BLaER1 treated with 17β-estradiol and CSF1 and Interleukin-3, amounts not matched to agents 10 nM and 100 nM (cell line): ENCODE measurements around the gene DLG3.
A peak's percentile ranks its signal among the peaks of the same experiment; 100 is the strongest.

Source experiments
- H3K27ac ChIP-seq, 11 experiments: shearing (Covaris generic); formaldehyde crosslinking; 2 replicates each; pipeline ENCODE4 v1.8.1; 2022
- H3K27me3 ChIP-seq, 11 experiments: shearing (Covaris generic); formaldehyde crosslinking; 2 replicates each; pipeline ENCODE4 v1.8.1; 2022
- H3K36me3 ChIP-seq, 11 experiments: shearing (Covaris generic); formaldehyde crosslinking; 2 replicates each; pipeline ENCODE4 v1.8.1; 2022
- H3K4me1 ChIP-seq, 10 experiments: shearing (Covaris generic); formaldehyde crosslinking; 2 replicates each; pipeline ENCODE4 v1.8.1; 2022
- H3K4me2 ChIP-seq, 11 experiments: shearing (Covaris generic); formaldehyde crosslinking; 2 replicates each; pipeline ENCODE4 v1.8.1; 2022
- H3K4me3 ChIP-seq, 10 experiments: shearing (Covaris generic); formaldehyde crosslinking; 2 replicates each; pipeline ENCODE4 v1.8.1; 2022
- H3K9ac ChIP-seq, 11 experiments: shearing (Covaris generic); formaldehyde crosslinking; 2 replicates each; pipeline ENCODE4 v1.8.1; 2022
- H3K9me3 ChIP-seq, 11 experiments: shearing (Covaris generic); formaldehyde crosslinking; replicated peaks in 1 of 11; 2 replicates each; pipeline ENCODE4 v1.8.1; 2022
- H4K20me1 ChIP-seq, 11 experiments: shearing (Covaris generic); formaldehyde crosslinking; 2 replicates each; pipeline ENCODE4 v1.8.1; 2022
- Cebpa-rat ChIP-seq, 11 experiments: shearing (Covaris generic); IDR thresholded peaks; 2 replicates each; pipeline ENCODE4 v1.8.1; 2022

Gene DLG3

GRCh38 chrX:70455366-70456202, 10.9 kb downstream of the DLG3 start:
- H3K4me3 ChIP-seq: peak overlapping the region; percentile 51 to 79 (median 70)
- peaks cover 0 to 7% (median 3%) of the 10 kb centered on the region in 11 experiments; a peak in 5 of 22 replicates for H3K9me3 ChIP-seq
- H3K9ac ChIP-seq: peak overlapping the region; percentile 49 to 89 (median 84); a peak in 21 of 22 replicates
- no peak for TF ChIP-seq Cebpa-rat (IDR thresholded peaks at IDR 0.05)
- H3K27me3 ChIP-seq: peaks cover 20 to 86% (median 70%) of the 10 kb centered on the region in 11 experiments
- peak overlapping the region; percentile 66 to 93 (median 88) for H3K4me2 ChIP-seq
- peak overlapping the region in 10 of 11 experiments; percentile 16 to 88 (median 86); a peak in 19 of 22 replicates for H3K27ac ChIP-seq
- peaks cover 8 to 45% (median 31%) of the 10 kb centered on the region in 10 experiments for H3K4me1 ChIP-seq
- peaks cover 0 to 13% (median 0%) of the 10 kb centered on the region in 11 experiments; a peak in 6 of 22 replicates for H4K20me1 ChIP-seq
- H3K36me3 ChIP-seq: peaks cover 0 to 29% (median 14%) of the 10 kb centered on the region in 11 experiments; a peak in 14 of 22 replicates

GRCh38 chrX:70456256-70456655, 11.6 kb downstream of the DLG3 start:
- Histone ChIP-seq H3K27me3 (peaks cover 27 to 86% (median 74%) of the 10 kb centered on the region in 11 experiments), H4K20me1 (peaks cover 0 to 13% (median 0%) of the 10 kb centered on the region in 11 experiments; a peak in 6 of 22 replicates), H3K4me3 (peak overlapping the region in 8 of 10 experiments; percentile 63 to 79 (median 72); a peak in 16 of 20 replicates), H3K4me2 (peak overlapping the region; percentile 66 to 93 (median 88); a peak in 21 of 22 replicates), H3K9me3 (peaks cover 0 to 14% (median 10%) of the 10 kb centered on the region in 11 experiments; a peak in 11 of 22 replicates), H3K27ac (peak overlapping the region in 7 of 11 experiments; percentile 81 to 88 (median 86); a peak in 12 of 22 replicates), H3K9ac (peak overlapping the region in 8 of 11 experiments; percentile 82 to 89 (median 87); a peak in 16 of 22 replicates), H3K4me1 (peaks cover 8 to 45% (median 31%) of the 10 kb centered on the region in 10 experiments), H3K36me3 (peaks cover 0 to 36% (median 20%) of the 10 kb centered on the region in 11 experiments; a peak in 14 of 22 replicates)
- no peak for TF ChIP-seq Cebpa-rat (IDR thresholded peaks at IDR 0.05)

DNA sequence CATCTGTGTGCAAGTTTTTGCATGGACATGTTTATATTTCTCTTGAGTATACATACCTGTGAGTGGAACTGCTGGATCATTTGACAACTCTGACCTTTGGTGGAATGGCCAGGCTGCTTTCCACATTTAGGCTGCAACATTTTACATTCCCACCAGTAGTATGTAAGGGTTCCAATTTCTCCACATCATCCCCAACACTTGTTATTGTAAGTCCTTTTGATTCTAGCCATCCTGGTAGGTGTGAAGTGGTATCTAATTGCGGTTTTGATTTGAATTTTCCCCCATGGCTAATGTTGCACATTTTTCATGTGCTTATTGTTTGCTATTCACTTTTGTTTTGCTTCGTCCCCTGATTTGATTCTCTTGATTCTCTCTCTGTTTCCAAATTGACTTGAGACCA, 16.4 kb downstream of the DLG3 start:
- Histone ChIP-seq H3K4me1 (peaks cover 0 to 12% (median 11%) of the 10 kb centered on the region in 10 experiments; a peak in 13 of 20 replicates), H3K4me2 (no peak overlapping the region), H3K27me3 (peaks cover 32 to 84% (median 70%) of the 10 kb centered on the region in 11 experiments), H3K27ac (no peak overlapping the region), H3K36me3 (peaks cover 0 to 64% (median 25%) of the 10 kb centered on the region in 11 experiments; a peak in 14 of 22 replicates), H3K9me3 (peaks cover 0 to 18% (median 10%) of the 10 kb centered on the region in 11 experiments; a peak in 12 of 22 replicates), H4K20me1 (peaks cover 0 to 24% (median 0%) of the 10 kb centered on the region in 11 experiments; a peak in 3 of 22 replicates), H3K4me3 (no peak overlapping the region), H3K9ac (no peak overlapping the region)
- no peak for TF ChIP-seq Cebpa-rat (IDR thresholded peaks at IDR 0.05)

- no peak for TF ChIP-seq Cebpa-rat (IDR thresholded peaks at IDR 0.05)
- Histone ChIP-seq H3K4me2 (no peak overlapping the region), H3K9ac (no peak overlapping the region)
These were observed 19.4 kb downstream of the DLG3 start for GRCh38 chrX:70464051-70464450.

GRCh38 chrX:70466968-70467367, 22.3 kb downstream of the DLG3 start:
- H3K27me3 ChIP-seq: peaks cover 14 to 91% (median 69%) of the 10 kb centered on the region in 11 experiments; a peak in 20 of 22 replicates
- TF ChIP-seq Cebpa-rat (IDR thresholded peaks at IDR 0.05): no peak
- no peak overlapping the region for H3K4me3 ChIP-seq
- H3K9ac ChIP-seq: no peak overlapping the region
- peaks cover 0 to 31% (median 8%) of the 10 kb centered on the region in 11 experiments; a peak in 11 of 22 replicates for H4K20me1 ChIP-seq
- peaks cover 10 to 18% (median 15%) of the 10 kb centered on the region in 10 experiments; a peak in 19 of 20 replicates for H3K4me1 ChIP-seq
- no peak overlapping the region for H3K4me2 ChIP-seq
- H3K27ac ChIP-seq: no peak overlapping the region
- H3K9me3 ChIP-seq: peaks cover 0 to 6% (median 0%) of the 10 kb centered on the region in 11 experiments; a peak in 2 of 22 replicates
- peaks cover 0 to 34% (median 7%) of the 10 kb centered on the region in 11 experiments; a peak in 9 of 22 replicates for H3K36me3 ChIP-seq

More at GRCh38 chrX:70464051-70464450, 19.4 kb downstream of the DLG3 start:
- Histone ChIP-seq H3K27me3 (peaks cover 21 to 86% (median 70%) of the 10 kb centered on the region in 11 experiments), H3K4me3 (no peak overlapping the region), H4K20me1 (peaks cover 0 to 17% (median 0%) of the 10 kb centered on the region in 11 experiments; a peak in 7 of 22 replicates), H3K36me3 (peaks cover 0 to 54% (median 24%) of the 10 kb centered on the region in 11 experiments; a peak in 15 of 22 replicates), H3K9me3 (peaks cover 0 to 18% (median 10%) of the 10 kb centered on the region in 11 experiments; a peak in 12 of 22 replicates), H3K4me1 (no peaks in the 10 kb centered on the region), H3K27ac (no peak overlapping the region)

DNA sequence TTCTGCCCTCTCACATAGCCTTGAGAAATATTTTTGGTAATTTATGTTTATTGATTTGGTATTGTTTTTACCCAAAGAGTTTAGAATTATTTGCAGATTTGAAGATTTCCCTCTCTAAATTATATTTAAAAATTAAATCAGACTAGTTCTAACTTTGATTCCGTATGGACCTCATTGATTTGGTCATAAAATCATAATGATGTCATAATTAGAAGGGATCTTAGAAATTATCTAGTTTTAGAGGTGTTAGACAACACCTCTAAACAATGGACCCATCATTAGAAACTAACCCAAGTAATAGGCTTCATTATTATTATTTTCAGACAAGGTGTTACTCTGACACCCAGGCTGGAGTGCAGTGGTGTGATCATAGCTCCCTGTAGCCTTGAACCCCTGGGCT, 24.1 kb downstream of the DLG3 start:
- no peak overlapping the region for H3K4me2 ChIP-seq
- H3K9me3 ChIP-seq: peaks cover 0 to 6% (median 0%) of the 10 kb centered on the region in 11 experiments; a peak in 2 of 22 replicates
- no peak for TF ChIP-seq Cebpa-rat (IDR thresholded peaks at IDR 0.05)
- peaks cover 0 to 27% (median 7%) of the 10 kb centered on the region in 11 experiments; a peak in 9 of 22 replicates for H3K36me3 ChIP-seq
- H3K4me1 ChIP-seq: peaks cover 10 to 19% (median 15%) of the 10 kb centered on the region in 10 experiments; a peak in 19 of 20 replicates
- H3K9ac ChIP-seq: no peak overlapping the region
- no peak overlapping the region for H3K27ac ChIP-seq
- H4K20me1 ChIP-seq: peaks cover 0 to 43% (median 8%) of the 10 kb centered on the region in 11 experiments; a peak in 12 of 22 replicates
- H3K27me3 ChIP-seq: peaks cover 27 to 94% (median 72%) of the 10 kb centered on the region in 11 experiments
- no peak overlapping the region for H3K4me3 ChIP-seq

DNA sequence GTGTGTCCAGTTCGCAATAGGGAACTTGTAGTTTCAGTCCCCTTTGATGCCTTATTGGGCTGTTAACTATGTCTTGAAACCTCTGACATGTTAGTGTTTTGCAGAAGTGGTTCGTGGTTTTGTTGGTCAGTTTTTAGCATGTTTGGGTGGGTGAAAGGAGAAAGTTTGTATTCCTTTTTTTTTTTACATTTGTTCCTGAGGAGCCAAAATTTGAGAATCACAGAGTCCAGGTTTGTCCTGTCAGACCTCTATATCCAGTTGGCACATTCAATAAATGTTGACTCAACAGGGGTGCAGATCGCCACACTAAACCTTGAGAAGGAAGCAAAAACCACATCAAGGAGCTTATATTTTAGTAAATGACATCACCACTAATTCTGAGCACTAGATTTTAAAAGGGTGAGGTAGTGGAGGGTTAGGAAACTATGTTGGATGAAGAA, 26.2 kb downstream of the DLG3 start:
- no peak overlapping the region for H3K9ac ChIP-seq
- peaks cover 10 to 33% (median 22%) of the 10 kb centered on the region in 10 experiments; a peak in 19 of 20 replicates for H3K4me1 ChIP-seq
- peaks cover 0 to 18% (median 4%) of the 10 kb centered on the region in 11 experiments; a peak in 6 of 22 replicates for H3K36me3 ChIP-seq
- no peak for TF ChIP-seq Cebpa-rat (IDR thresholded peaks at IDR 0.05)
- H3K4me2 ChIP-seq: peak overlapping the region; percentile 2 to 56 (median 25); a peak in 13 of 22 replicates
- peaks cover 38 to 99% (median 78%) of the 10 kb centered on the region in 11 experiments for H3K27me3 ChIP-seq
- peaks cover 0 to 51% (median 8%) of the 10 kb centered on the region in 11 experiments; a peak in 13 of 22 replicates for H4K20me1 ChIP-seq
- no peak overlapping the region for H3K4me3 ChIP-seq
- H3K9me3 ChIP-seq: peaks cover 0 to 6% (median 0%) of the 10 kb centered on the region in 11 experiments; a peak in 1 of 22 replicates
- H3K27ac ChIP-seq: no peak overlapping the region
